Skeletal muscle tissue (tissue), 4 donors: ENCODE measurements around the gene DSTN. TPM values are rescaled to one million over a fixed set of nuclear protein-coding genes. Genes with fewer than 3 reads are reported as not detected.
A peak's percentile ranks its signal among the peaks of the same experiment; 100 is the strongest.

Experiments used
- H3K27ac ChIP-seq: one replicate; pipeline ENCODE4 v1.7.0; 2013; ENCODE audit warnings: mild to moderate bottlenecking, low read depth, low read length, inconsistent platforms
- H3K27me3 ChIP-seq, 3 donors: one replicate each; pipeline ENCODE4 v1.7.0; 2013; ENCODE audit warnings: low read length in 3 of 3; ENCODE audit not compliant: control insufficient read depth in 3 of 3, insufficient read depth in 3 of 3
- H3K36me3 ChIP-seq, 3 donors: one replicate each; pipeline ENCODE4 v1.7.0; 2013; ENCODE audit warnings: low read length in 3 of 3; ENCODE audit not compliant: control insufficient read depth in 3 of 3, insufficient read depth in 3 of 3
- H3K4me1 ChIP-seq, 3 donors: one replicate each; pipeline ENCODE4 v1.7.0; 2013; ENCODE audit warnings: low read length in 3 of 3, mild to moderate bottlenecking in 3 of 3; ENCODE audit not compliant: control insufficient read depth in 3 of 3, insufficient read depth in 3 of 3
- H3K4me3 ChIP-seq, 3 donors: one replicate each; pipeline ENCODE4 v1.7.0; 2013; ENCODE audit warnings: low read length in 3 of 3
- H3K9ac ChIP-seq, 3 donors: one replicate each; pipeline ENCODE4 v1.7.0; 2013; ENCODE audit warnings: low read length in 3 of 3, mild to moderate bottlenecking in 3 of 3, moderate library complexity in 2 of 3, low read depth in 1 of 3
- H3K9me3 ChIP-seq, 3 donors: one replicate each; pipeline ENCODE4 v1.7.0; 2013; ENCODE audit warnings: low read length in 3 of 3; ENCODE audit not compliant: control insufficient read depth in 3 of 3
- total RNA-seq: library from RNA; depleted of rRNA; stranded (reverse); fragments of >200 nt; gene quantifications from one replicate; pipeline ENCODE4 v1.2.3, GENCODE V29; 2014
- donor health status: Osteomylitis.

The DSTN gene
- total RNA-seq, 1 donor from 2014 or later: 104 TPM

DNA sequence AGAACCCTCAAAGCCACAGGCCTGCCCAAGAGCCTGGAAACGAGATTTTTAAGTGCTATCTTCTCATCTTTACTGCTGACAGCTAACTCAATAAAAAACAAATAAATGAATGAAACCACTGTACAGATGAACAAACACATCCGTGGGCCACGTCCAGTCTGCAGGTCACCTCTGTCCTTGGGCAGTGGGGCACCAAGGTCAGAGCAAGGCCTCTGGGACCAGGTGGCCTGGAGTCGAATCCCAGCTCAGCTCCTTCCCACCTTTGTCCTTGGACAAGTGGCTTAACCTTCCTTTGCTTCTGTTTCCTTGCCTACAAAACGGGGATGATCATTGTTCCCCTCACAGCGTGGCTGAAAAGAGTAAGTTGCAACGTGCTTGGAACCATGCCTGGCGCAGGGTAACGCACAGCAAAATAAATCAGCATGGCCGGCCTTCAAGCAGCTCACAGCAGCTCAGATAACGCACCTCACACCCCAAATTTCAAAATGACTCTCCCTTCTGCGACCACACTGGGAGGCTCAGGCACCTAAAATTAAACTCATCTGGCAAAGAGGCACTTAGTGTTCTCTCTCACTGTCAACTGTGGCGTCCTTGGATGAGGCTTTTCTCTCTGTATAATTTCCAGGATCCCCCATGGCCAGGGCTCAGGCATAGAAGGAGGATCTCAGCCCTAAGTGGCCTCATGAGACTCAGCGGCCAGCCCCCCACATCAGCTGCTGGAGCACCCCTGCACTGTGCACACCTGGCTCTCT lies 76.5 kb downstream of the DSTN start:
- H3K9ac ChIP-seq: peak overlapping the region in 1 of 3 donors; percentile 50
- H3K36me3 ChIP-seq: peaks cover 0 to 9% (median 1%) of the 10 kb centered on the region in 3 donors
- H3K4me1 ChIP-seq: peaks cover 75 to 81% (median 79%) of the 10 kb centered on the region in 3 donors
- H3K27ac ChIP-seq: no peak overlapping the region
- no peaks in the 10 kb centered on the region for H3K27me3 ChIP-seq
- H3K4me3 ChIP-seq: peak overlapping the region in 2 of 3 donors; percentile 15 to 41
- H3K9me3 ChIP-seq: no peaks in the 10 kb centered on the region

DNA sequence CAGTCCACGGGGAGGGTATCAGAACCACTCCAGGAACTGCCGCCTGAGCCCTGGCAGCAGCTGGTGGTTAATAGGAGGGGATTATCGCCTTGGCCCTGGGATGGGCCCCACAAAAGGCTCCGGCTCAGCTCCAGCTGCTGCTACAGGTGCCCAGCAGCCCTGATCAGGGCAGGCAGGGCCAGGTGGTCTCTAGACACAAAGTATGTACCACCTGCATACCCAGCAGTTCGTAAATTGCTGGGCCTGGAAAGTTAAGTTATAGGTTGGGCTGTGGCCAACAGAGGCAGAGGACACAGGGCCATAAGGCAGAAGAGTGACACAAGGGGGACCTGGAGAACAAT lies 77.1 kb downstream of the DSTN start:
- H3K4me1 ChIP-seq: peaks cover 73 to 79% (median 77%) of the 10 kb centered on the region in 3 donors
- H3K9ac ChIP-seq: peak overlapping the region in 1 of 3 donors; percentile 50
- H3K36me3 ChIP-seq: peaks cover 0 to 8% (median 0%) of the 10 kb centered on the region in 3 donors
- no peaks in the 10 kb centered on the region for H3K9me3 ChIP-seq
- peak overlapping the region in 1 of 3 donors; percentile 15 for H3K4me3 ChIP-seq
- H3K27ac ChIP-seq: no peak overlapping the region
- H3K27me3 ChIP-seq: no peaks in the 10 kb centered on the region

DNA sequence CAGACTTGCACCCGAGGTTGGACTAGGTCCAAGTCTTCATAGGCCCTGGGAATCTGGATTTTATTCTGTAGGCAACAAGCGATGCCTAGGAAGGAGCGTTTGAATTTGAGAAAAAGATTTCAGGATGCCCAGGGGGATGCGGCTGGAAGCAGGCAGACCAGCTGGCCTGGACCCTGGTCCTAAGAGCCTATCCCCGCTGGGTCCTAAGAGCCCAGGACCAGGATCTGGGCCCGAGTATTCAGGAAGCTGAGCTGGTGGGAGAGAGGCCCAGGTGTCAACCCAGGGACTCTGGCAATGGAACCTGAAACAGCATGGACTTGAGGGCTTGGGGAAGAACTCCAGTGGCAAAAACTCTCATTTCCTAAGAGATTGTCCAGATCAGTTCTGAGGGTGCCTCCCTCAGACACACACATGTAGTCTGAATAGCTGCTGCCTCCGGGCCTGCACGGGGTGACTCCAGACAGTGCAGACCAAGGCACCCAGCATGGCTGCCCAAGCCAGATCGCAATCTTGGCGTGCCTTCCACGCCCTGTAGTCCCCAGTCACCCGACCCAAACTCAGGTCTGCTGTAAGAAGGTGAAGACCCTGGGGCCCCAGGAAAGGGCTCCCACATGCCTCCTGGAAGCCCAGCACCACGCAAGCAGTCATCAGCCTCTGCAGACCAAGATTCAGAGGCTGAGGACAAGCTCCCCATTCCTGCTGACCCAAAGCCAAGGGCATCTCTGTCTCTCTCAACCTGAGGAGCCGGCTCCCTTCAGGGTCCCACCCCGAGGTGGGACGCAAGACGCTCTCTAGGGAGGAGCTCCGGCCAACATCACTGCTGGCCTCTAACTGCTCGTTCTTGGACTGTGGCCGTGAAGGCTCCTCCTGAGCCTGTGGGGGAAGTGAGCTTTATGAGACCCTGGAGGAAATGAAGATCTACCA lies 77.8 kb downstream of the DSTN start:
- H3K4me3 ChIP-seq: no peak overlapping the region
- H3K4me1 ChIP-seq: peaks cover 68 to 77% (median 74%) of the 10 kb centered on the region in 3 donors
- no peaks in the 10 kb centered on the region for H3K9me3 ChIP-seq
- peaks cover 0 to 4% (median 0%) of the 10 kb centered on the region in 3 donors for H3K36me3 ChIP-seq
- peak overlapping the region in 1 of 3 donors; percentile 50 for H3K9ac ChIP-seq
- H3K27ac ChIP-seq: no peak overlapping the region
- H3K27me3 ChIP-seq: no peaks in the 10 kb centered on the region

DNA sequence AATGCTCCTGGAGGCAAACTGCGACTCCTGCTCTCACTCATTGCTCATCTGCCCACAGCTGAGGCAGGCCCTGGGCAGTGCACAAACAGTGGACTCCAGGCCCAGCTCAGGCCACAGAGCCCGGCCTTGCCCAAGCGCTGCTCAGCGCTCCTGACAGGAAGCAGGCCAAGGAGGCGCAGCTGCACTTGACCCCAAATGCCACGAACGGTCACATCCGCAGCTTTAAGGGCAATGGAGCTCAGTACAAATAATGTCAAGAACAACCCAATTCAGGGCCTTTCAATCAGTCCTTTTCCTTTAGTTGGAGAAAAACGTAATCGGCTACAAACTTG lies 78.4 kb downstream of the DSTN start:
- Histone ChIP-seq H3K27me3 (no peaks in the 10 kb centered on the region), H3K36me3 (peaks cover 0 to 2% (median 0%) of the 10 kb centered on the region in 3 donors), H3K27ac (no peak overlapping the region), H3K9me3 (no peaks in the 10 kb centered on the region), H3K4me3 (no peak overlapping the region), H3K4me1 (peaks cover 61 to 70% (median 67%) of the 10 kb centered on the region in 3 donors), H3K9ac (peak overlapping the region in 1 of 3 donors; percentile 25)

DNA sequence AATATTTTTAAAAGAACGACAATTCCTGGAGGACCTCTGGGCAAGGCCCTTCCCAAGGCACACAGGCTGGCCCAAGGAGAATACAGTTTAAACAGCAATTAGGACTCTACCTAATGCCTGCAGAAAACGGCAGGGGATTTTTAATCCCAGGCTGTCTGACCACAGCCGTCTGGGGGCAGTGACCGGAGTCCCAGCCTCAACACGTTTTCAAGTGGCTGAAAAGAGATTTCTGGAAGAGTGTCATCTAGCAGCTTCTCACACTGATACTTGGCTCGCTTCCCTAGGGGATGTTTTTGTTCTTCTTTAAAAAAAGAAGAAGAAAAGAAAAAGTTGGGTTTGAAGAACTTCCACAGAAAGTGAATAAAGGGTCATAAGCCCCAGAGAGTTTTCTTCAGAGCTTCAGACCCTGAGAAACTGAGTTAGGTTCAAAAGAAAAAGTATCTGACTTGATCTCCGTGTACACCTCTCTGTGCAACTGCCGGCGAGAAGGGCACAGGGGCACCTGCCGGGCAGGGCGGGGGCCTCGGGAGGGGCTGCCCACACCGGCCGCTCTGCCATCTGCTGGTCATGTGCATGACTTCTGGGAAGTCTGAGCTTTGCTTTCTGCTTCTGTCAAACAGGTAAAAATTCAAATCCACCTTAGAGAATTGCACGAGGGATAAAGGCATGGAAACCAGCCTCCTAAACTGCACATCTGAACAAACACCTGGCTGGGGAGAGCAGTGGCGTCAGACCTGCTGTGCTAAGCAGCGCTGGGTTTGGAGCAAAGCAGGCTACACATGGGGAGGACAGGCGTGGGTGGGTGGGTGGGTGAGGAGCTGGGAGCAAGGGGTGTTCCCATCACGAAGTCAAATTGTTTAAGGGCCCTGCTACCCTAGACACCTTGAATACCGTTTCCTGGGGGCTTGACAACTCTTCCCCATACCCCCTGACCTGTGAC lies 79.2 kb downstream of the DSTN start:
- Histone ChIP-seq H3K27ac (no peak overlapping the region), H3K4me1 (peaks cover 54 to 62% (median 60%) of the 10 kb centered on the region in 3 donors), H3K9me3 (no peaks in the 10 kb centered on the region), H3K4me3 (no peak overlapping the region), H3K9ac (no peak overlapping the region), H3K27me3 (no peaks in the 10 kb centered on the region), H3K36me3 (peaks cover 0 to 3% (median 2%) of the 10 kb centered on the region in 3 donors)

DNA sequence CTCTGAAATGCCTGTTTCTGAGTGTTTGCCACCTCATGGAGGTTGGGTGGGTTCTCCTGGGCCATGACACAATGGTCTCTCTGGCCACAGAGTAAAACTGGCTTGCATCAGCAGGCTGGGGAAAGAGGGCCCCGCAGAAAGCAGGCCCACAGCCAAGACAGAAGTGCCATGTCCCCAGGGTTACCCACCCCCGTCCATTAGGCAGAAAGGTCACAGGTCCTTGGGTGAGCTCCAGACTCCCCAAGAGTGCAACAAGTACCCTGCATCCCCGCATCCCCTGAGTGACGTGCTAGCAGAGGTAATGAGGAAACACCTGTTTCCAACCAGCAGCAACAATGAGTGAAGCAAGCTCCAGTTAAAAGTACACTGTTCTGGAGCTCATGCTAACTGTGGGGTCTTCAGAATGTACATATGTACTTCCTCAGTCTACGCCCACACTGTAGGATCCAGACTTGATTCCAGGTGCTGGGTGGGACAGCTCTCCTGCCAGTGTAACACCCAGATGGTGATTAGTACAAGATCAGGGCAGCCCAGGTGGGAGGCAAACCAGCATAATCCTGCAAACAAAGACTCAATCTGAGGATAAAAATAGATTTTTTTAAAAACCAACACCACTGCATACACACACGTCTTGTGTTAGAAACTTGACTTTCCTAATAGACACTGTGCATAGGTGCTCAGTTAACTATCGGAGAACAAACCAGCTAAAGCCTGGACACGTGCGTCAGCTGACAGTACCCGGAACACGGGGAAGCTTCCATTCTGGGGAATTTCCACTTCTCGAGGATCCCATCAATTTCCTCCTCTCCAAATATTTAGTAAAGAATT lies 80.6 kb downstream of the DSTN start:
- H3K9ac ChIP-seq: no peak overlapping the region
- peaks cover 0 to 8% (median 2%) of the 10 kb centered on the region in 3 donors for H3K36me3 ChIP-seq
- H3K4me3 ChIP-seq: no peak overlapping the region
- H3K27me3 ChIP-seq: no peaks in the 10 kb centered on the region
- H3K27ac ChIP-seq: no peak overlapping the region
- H3K9me3 ChIP-seq: no peaks in the 10 kb centered on the region
- peaks cover 51 to 54% (median 53%) of the 10 kb centered on the region in 3 donors for H3K4me1 ChIP-seq

DNA sequence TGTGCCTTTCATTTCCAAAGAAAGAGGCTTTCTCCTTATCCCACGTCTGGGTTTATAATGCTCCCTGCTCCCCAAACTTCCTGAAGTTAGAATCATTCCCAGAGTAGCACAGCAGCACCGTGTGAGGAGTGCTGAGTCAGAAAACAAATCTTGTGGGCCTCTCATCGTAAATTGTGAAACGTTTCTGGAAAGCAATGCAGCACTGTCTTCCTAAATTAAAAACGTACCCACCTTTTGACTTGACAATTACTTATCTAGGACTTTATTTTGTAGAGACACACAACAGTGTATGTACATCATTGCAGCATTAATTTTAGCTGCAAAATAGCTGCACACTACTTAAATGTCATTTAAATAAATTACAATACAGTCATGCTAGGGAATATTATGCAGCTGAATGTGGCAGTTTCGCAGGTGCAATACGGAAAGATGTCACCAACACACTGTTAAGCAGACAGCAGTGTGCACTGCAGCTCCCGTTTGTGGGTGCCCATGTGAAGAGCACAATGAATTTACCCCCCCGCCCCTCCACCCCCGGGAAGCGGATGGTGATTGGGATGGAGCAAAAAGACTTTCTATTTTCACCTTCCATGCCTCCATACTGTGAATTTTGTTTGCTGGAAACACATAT lies 81.4 kb downstream of the DSTN start:
- H3K27ac ChIP-seq: no peak overlapping the region
- H3K9me3 ChIP-seq: no peaks in the 10 kb centered on the region
- no peak overlapping the region for H3K4me3 ChIP-seq
- peaks cover 46 to 51% (median 48%) of the 10 kb centered on the region in 3 donors for H3K4me1 ChIP-seq
- H3K27me3 ChIP-seq: no peaks in the 10 kb centered on the region
- H3K36me3 ChIP-seq: peaks cover 0 to 8% (median 2%) of the 10 kb centered on the region in 3 donors
- H3K9ac ChIP-seq: no peak overlapping the region

DNA sequence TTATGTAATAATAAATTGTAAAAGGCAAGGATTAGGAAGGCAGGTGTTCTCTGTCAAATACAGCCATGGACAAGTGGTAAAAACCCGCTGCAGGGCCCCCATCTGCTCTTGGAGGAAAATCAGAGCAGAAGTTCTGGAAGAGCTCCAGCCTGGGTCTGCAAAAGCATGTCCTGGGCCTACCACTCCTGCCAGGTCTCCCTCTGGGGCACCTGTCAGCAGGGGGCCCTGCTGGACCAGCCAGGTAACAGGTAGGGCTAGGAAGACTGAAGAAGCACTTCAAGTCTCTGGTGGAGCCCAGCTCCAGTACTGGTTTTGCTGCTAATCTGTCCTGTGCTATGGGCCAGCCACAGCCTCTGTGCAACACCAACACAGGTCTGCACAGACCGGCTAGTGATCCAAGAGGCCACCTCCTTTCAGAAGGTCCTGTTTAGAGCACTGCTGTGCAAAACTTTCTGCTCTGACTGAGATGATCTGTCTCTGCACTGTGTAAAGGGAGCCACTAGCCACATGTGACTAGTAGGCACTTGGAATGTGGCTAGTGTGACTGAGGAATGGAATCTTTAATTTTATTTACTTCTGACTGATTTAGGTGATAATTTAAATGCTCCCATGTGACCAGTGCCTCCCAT lies 82.0 kb downstream of the DSTN start:
- no peaks in the 10 kb centered on the region for H3K27me3 ChIP-seq
- H3K4me3 ChIP-seq: no peak overlapping the region
- no peak overlapping the region for H3K27ac ChIP-seq
- H3K9me3 ChIP-seq: no peaks in the 10 kb centered on the region
- peak overlapping the region in 1 of 3 donors; percentile 12 for H3K9ac ChIP-seq
- H3K36me3 ChIP-seq: peaks cover 0 to 8% (median 2%) of the 10 kb centered on the region in 3 donors
- peaks cover 42 to 48% (median 45%) of the 10 kb centered on the region in 3 donors for H3K4me1 ChIP-seq
